Parathyroid adenoma (tissue), 2 donors: Measurements from ENCODE around the gene OR51B6.

ENCODE experiments used
- H2AFZ ChIP-seq: fragments of 300-600 bp; sonication (generic); one replicate; pipeline ENCODE4 v1.7.0; 2017; ENCODE audit warnings: antibody characterized with exemption, mild to moderate bottlenecking
- H3K27ac ChIP-seq: fragments of 300-600 bp; sonication (generic); one replicate; pipeline ENCODE4 v1.7.0; 2017
- H3K27me3 ChIP-seq: fragments of 300-600 bp; sonication (generic); one replicate; pipeline ENCODE4 v1.7.0; 2017; ENCODE audit warnings: low read length; ENCODE audit not compliant: control insufficient read depth, insufficient read depth
- H3K36me3 ChIP-seq: fragments of 300-600 bp; sonication (generic); one replicate; pipeline ENCODE4 v1.7.0; 2017; ENCODE audit warnings: low read length; ENCODE audit not compliant: control insufficient read depth, insufficient read depth
- H3K4me1 ChIP-seq: fragments of 300-600 bp; sonication (generic); one replicate; pipeline ENCODE4 v1.7.0; 2017; ENCODE audit warnings: control low read depth
- H3K4me2 ChIP-seq: fragments of 300-600 bp; sonication (generic); one replicate; pipeline ENCODE4 v1.7.0; 2017; ENCODE audit warnings: low read length
- H3K4me3 ChIP-seq: fragments of 300-600 bp; sonication (generic); one replicate; pipeline ENCODE4 v1.7.0; 2017; ENCODE audit warnings: low read depth, low read length
- H3K79me2 ChIP-seq: fragments of 300-600 bp; sonication (generic); one replicate; pipeline ENCODE4 v1.7.0; 2017; ENCODE audit warnings: control low read depth
- H3K9ac ChIP-seq: fragments of 300-600 bp; sonication (generic); one replicate; pipeline ENCODE4 v1.7.0; 2017; ENCODE audit warnings: mild to moderate bottlenecking
- H3K9me3 ChIP-seq: fragments of 300-600 bp; sonication (generic); one replicate; pipeline ENCODE4 v1.7.0; 2017; ENCODE audit warnings: low read length; ENCODE audit not compliant: control insufficient read depth
- CTCF ChIP-seq: fragments of 300-600 bp; sonication (generic); IDR thresholded peaks from one replicate; pipeline ENCODE4 v1.7.0; 2017; ENCODE audit warnings: antibody characterized with exemption, mild to moderate bottlenecking
- donor health status: primary hyperparathyroidism.

Gene OR51B6

GRCh38 chr11:5390210-5390609 lies 38.9 kb downstream of the OR51B6 start:
- no peaks in the 10 kb centered on the region for H3K36me3 ChIP-seq
- no peak for TF ChIP-seq CTCF
- H3K27me3 ChIP-seq: no peaks in the 10 kb centered on the region
- no peaks in the 10 kb centered on the region for H3K79me2 ChIP-seq
- H3K4me1 ChIP-seq: no peaks in the 10 kb centered on the region
- H3K9me3 ChIP-seq: no peaks in the 10 kb centered on the region
- no peak overlapping the region for H3K4me2 ChIP-seq
- no peak overlapping the region for H3K4me3 ChIP-seq
- no peak overlapping the region for H3K27ac ChIP-seq
- no peak overlapping the region for H2AFZ ChIP-seq
- no peak overlapping the region for H3K9ac ChIP-seq

GRCh38 chr11:5394091-5394490 lies 42.8 kb downstream of the OR51B6 start:
- no peaks in the 10 kb centered on the region for H3K79me2 ChIP-seq
- H3K27ac ChIP-seq: no peak overlapping the region
- no peak overlapping the region for H2AFZ ChIP-seq
- no peak overlapping the region for H3K4me2 ChIP-seq
- H3K9me3 ChIP-seq: no peaks in the 10 kb centered on the region
- no peak overlapping the region for H3K9ac ChIP-seq
- TF ChIP-seq CTCF: no peak
- H3K36me3 ChIP-seq: no peaks in the 10 kb centered on the region
- H3K4me3 ChIP-seq: no peak overlapping the region
- H3K27me3 ChIP-seq: no peaks in the 10 kb centered on the region
- no peaks in the 10 kb centered on the region for H3K4me1 ChIP-seq

GRCh38 chr11:5398936-5399335 lies 47.6 kb downstream of the OR51B6 start:
- Histone ChIP-seq H3K36me3 (no peaks in the 10 kb centered on the region), H3K27me3 (no peaks in the 10 kb centered on the region), H3K9me3 (no peaks in the 10 kb centered on the region), H3K9ac (no peak overlapping the region), H3K4me2 (no peak overlapping the region), H3K4me1 (no peaks in the 10 kb centered on the region), H3K4me3 (no peak overlapping the region), H2AFZ (no peak overlapping the region), H3K27ac (no peak overlapping the region), H3K79me2 (no peaks in the 10 kb centered on the region)
- no peak for TF ChIP-seq CTCF
